Neutrophil (primary cell): Measurements from ENCODE around the gene DCC.

Experiments used
- H3K27ac ChIP-seq: fragments of 200-600 bp; sonication (generic); 2 replicates; pipeline ENCODE4 v1.5.1; 2016; ENCODE audit warnings: mild to moderate bottlenecking, moderate library complexity
- H3K27me3 ChIP-seq: fragments of 200-600 bp; sonication (generic); 2 replicates; pipeline ENCODE4 v1.6.0; 2016; ENCODE audit warnings: mild to moderate bottlenecking
- H3K36me3 ChIP-seq: fragments of 200-600 bp; sonication (generic); 2 replicates; pipeline ENCODE4 v1.5.1; 2017
- H3K4me1 ChIP-seq, 2 experiments: fragments of 200-600 bp in 1 of 2; sonication (generic) in 1 of 2; 1 replicate in 1 of 2; 2 replicates in 1 of 2; pipeline versions ENCODE4 v1.5.1 to v1.6.1; 2013 to 2016; ENCODE audit warnings: low read depth in 1 of 2, low read length in 1 of 2, mild to moderate bottlenecking in 1 of 2, moderate library complexity in 1 of 2; ENCODE audit not compliant: control insufficient read depth in 1 of 2, insufficient read depth in 1 of 2
- H3K4me3 ChIP-seq, 2 experiments: fragments of 200-600 bp in 1 of 2; sonication (generic) in 1 of 2; 1 replicate in 1 of 2; 2 replicates in 1 of 2; pipeline ENCODE4 v1.5.1; 2013 to 2016; ENCODE audit warnings: low read depth in 1 of 2, low read length in 1 of 2, mild to moderate bottlenecking in 1 of 2, moderate library complexity in 1 of 2
- H3K9me3 ChIP-seq: fragments of 200-600 bp; sonication (generic); 2 replicates; pipeline ENCODE4 v1.5.1; 2016
- TF ChIP-seq, protein P1 (sequence below): fragments of 200-600 bp; sonication (generic); IDR thresholded peaks from 2 replicates; pipeline ENCODE4 v1.5.1; 2016; ENCODE audit warnings: antibody characterized with exemption

Gene DCC

DNA sequence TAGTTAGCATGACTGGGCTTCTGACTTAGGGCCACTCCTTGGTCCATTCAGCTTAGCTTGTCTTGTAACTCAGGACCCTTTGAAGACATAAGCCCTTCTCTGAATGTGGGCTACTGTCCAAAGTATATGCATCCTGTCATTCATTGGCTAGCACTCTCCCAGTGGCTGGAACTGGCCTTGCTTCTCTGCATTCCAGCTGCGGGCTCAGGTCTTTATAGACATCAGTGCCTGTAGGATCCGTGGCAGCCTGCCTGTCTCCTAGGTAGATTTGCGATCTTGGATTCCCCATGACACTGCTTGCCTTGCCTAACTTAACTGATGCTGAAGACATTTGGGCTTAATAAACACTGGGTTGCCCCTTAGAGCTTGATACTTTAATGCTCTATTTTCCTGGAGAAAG is 170.1 kb downstream of the DCC start:
- H3K27me3 ChIP-seq, result no peaks in the 10 kb centered on the region
- H3K36me3 ChIP-seq, result no peaks in the 10 kb centered on the region
- H3K4me3 ChIP-seq, result no peak overlapping the region
- H3K9me3 ChIP-seq, result no peaks in the 10 kb centered on the region
- no peaks in the 10 kb centered on the region for H3K4me1 ChIP-seq
- TF ChIP-seq, protein P1, sequence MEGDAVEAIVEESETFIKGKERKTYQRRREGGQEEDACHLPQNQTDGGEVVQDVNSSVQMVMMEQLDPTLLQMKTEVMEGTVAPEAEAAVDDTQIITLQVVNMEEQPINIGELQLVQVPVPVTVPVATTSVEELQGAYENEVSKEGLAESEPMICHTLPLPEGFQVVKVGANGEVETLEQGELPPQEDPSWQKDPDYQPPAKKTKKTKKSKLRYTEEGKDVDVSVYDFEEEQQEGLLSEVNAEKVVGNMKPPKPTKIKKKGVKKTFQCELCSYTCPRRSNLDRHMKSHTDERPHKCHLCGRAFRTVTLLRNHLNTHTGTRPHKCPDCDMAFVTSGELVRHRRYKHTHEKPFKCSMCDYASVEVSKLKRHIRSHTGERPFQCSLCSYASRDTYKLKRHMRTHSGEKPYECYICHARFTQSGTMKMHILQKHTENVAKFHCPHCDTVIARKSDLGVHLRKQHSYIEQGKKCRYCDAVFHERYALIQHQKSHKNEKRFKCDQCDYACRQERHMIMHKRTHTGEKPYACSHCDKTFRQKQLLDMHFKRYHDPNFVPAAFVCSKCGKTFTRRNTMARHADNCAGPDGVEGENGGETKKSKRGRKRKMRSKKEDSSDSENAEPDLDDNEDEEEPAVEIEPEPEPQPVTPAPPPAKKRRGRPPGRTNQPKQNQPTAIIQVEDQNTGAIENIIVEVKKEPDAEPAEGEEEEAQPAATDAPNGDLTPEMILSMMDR, result no peak
- no peak overlapping the region for H3K27ac ChIP-seq

DNA sequence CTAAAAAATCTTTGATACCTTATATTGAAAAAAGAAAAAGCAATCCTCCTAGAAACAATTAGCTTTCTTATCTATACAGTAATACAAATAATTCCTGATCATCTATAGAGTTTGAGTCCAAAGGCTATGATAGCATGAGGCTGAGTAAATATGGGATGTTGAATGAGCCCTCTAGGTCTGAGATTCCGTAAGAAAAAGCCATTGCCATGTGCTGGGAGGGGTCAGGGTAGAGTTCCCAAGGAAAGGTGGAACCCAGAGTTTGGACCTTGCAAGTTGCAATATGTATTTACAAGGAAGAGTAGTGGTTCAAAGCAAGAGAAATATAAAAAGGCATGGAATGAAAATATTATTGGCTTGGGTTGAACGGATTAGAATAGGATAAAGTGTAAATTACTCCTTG is 178.1 kb downstream of the DCC start:
- TF ChIP-seq, protein P1, result no peak
- Histone ChIP-seq H3K27me3 (no peaks in the 10 kb centered on the region), H3K36me3 (no peaks in the 10 kb centered on the region), H3K4me1 (no peaks in the 10 kb centered on the region), H3K9me3 (no peaks in the 10 kb centered on the region), H3K4me3 (no peak overlapping the region), H3K27ac (no peak overlapping the region)

DNA sequence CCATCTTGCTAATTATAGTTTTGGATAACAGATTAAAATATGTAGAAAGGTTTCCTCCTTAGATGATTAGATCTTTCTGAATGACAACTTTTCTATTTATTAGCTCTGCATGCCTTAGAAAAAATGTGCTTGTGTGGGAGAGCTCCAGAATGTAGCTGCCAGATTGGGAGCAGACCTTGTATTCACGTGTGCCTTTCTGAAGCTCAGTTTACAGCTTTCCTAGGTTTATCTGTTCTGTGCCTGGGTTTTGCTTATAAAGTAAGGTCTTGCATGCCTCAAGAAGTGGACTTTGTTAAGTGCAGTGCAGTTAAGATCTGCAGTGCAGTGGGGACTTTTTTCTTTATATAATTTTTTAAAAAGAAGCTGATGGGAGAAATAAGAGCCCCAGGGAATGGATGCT is 179.0 kb downstream of the DCC start:
- H3K27ac ChIP-seq, result no peak overlapping the region
- TF ChIP-seq, protein P1, result no peak
- H3K4me3 ChIP-seq, result no peak overlapping the region

DNA sequence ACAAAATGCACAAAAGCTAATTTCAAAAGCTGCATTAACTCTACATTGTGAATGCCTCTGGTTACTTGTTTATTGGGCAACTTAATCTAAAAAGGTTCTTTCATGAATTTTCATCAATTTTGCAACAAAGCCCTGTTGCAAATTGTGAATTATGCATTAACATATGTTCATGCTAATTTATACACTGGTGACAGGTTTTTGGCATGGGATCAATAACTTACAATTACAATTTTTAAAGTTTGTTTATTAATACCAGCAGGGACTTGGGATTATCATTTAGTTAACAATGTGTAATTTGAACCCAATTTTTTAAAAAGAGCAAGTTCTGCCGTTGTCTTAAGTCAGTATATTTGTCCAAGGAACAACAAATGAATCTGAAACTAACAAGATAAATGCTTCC is 183.6 kb downstream of the DCC start:
- Histone ChIP-seq H3K36me3 (no peaks in the 10 kb centered on the region), H3K4me1 (no peaks in the 10 kb centered on the region), H3K9me3 (no peaks in the 10 kb centered on the region), H3K27ac (no peak overlapping the region), H3K27me3 (no peaks in the 10 kb centered on the region), H3K4me3 (no peak overlapping the region)
- TF ChIP-seq, protein P1, result no peak

More for the DNA sequence above, 179.0 kb downstream of the DCC start:
- Histone ChIP-seq H3K4me1 (no peaks in the 10 kb centered on the region), H3K36me3 (no peaks in the 10 kb centered on the region), H3K27me3 (no peaks in the 10 kb centered on the region), H3K9me3 (no peaks in the 10 kb centered on the region)

DNA sequence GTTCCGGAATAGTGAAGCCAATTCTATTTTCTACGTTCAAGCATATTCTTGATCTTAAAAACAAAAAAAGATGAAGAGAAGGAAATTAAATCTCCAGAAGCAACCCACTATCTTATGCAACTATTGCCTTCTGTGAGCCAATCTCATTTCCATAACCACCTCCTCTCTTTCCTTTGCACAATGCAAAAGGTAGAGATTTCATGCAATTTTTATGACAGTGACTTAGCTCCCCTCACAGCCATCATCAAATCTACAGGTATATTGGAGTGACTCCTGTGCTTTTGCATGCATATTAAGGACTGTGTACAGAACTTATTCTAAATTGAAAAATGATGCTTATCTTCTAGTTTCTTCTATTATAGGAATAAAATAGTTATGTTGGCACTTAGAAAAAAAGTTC is 191.8 kb downstream of the DCC start:
- H3K4me1 ChIP-seq, result no peaks in the 10 kb centered on the region
- H3K36me3 ChIP-seq, result no peaks in the 10 kb centered on the region
- no peak overlapping the region for H3K4me3 ChIP-seq
- no peak overlapping the region for H3K27ac ChIP-seq
- TF ChIP-seq, protein P1, result no peak
- no peaks in the 10 kb centered on the region for H3K9me3 ChIP-seq
- H3K27me3 ChIP-seq, result no peaks in the 10 kb centered on the region

DNA sequence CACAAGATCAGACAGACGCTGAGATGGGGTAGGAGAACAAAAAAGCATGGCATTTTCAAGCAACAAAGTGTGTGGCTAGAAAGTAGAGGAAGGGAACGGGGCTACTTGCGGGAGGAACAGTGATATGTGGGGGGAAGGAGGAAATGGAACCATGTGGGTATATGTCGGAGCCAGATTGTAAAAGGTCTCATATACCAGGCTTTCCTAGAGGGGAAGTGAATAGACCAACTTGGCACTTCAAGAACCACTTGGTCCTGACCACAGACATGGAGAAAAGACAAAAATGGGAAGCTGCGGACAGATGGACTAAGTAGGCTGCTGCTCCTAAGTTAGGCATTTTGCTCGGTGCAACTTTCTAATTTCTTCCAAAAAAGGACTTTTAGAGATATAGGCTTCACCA is 196.0 kb downstream of the DCC start:
- no peaks in the 10 kb centered on the region for H3K36me3 ChIP-seq
- no peaks in the 10 kb centered on the region for H3K4me1 ChIP-seq
- no peaks in the 10 kb centered on the region for H3K27me3 ChIP-seq
- H3K9me3 ChIP-seq, result no peaks in the 10 kb centered on the region
- H3K27ac ChIP-seq, result no peak overlapping the region
- no peak overlapping the region for H3K4me3 ChIP-seq
- TF ChIP-seq, protein P1, result no peak
